Retina (tissue), 1 donor: Measurements from ENCODE around the gene CTNND1.
A peak's percentile ranks its signal among the peaks of the same experiment; 100 is the strongest.
"Not testable (repeated sequence)": the region's sequence is repeated elsewhere in the genome, so short reads cannot be mapped to it uniquely, and the experiment has no call there.

ENCODE experiments used
- DNase-seq: peaks from one replicate; pipeline ENCODE4 v3.0.0-alpha.2; 2016

The CTNND1 gene

GRCh38 chr11:57761301-57762234 is at the start of gene CTNND1:
TSS of gene CTNND1 (plus strand) at chr11:57761802. CDS start at chr11:57791479, 29,677 bp downstream.
- peak; percentile 94 for DNase-seq

DNA sequence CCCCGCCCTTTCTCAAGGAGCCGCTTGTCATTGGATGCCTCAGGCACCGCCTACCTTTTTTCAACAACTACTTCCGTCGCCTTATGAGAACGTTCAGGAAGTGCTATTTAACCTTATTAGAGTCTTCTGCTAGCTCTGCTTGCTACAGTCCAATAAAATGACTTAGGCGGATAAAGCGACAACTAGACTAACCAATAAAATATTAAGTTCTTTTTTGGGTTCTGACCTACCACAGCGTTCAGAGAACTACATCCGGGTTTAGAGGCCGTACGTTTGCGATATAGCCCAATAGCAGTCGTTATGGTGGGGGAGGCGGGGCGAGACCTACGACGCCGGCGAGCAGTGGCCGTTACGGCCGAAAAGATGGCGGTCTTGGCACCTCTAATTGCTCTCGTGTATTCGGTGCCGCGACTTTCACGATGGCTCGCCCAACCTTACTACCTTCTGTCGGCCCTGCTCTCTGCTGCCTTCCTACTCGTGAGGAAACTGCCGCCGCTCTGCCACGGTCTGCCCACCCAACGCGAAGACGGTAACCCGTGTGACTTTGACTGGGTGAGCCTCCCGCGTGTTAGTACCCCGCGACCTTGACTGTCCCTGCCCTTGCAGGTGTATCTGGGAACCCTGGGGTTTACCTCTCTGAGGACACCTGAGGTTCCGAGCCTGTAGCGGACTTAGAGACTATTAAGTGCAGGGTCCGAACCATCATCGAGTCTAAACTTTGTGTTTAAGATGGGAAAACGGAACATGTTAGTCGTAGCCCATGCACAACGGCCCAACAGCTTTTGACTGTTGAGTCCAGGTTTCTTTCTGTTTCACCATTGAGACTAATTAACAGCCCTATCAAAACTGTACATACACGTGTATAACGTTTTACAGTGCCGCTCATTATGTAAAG is 49.1 kb upstream of the CTNND1 start, which contains the start of gene TMX2:
Gene TMX2 (plus strand): TSS at position 338 of the 895 bp plus-strand sequence. CDS start 26 bp downstream, at position 364.
- DNase-seq, result peak; percentile 92

- DNase-seq, result no peak
These were observed 47.8 kb upstream of the CTNND1 start for GRCh38 chr11:57713835-57714234.

DNA sequence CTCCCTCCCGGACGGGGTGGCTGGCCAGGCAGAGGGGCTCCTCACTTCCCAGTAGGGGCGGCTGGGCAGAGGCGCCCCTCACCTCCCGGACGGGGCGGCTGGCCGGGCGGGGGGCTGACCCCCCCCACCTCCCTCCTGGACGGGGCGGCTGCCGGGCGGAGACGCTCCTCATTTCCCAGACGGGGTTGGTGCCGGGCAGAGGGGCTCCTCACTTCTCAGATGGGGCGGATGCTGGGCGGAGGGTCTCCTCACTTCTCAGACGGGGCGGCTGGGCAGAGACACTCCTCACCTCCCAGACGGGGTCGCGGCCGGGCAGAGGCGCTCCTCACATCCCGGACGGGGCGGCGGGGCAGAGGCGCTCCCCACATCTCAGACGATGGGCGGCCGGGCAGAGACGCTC is 44.9 kb upstream of the CTNND1 start:
- not testable (repeated sequence) for DNase-seq

DNA sequence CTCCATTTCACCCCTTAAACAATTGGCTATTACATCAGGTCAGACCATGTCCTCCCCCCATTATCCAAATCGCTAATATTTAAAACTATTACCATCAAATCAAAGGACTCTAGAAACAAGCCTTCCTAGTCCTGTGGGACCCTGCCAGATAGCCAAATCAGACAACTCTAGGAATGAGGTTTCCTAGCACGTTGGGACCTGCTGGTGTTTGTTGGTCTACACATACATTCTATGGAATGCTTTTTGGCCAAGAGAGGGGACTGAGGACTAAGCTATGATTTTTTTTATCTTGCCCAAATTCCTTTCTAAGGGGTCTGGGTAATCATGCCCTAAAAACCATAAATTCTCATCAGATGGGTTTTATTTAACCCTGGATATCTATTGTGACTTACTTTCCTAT is 34.4 kb upstream of the CTNND1 start:
- no peak for DNase-seq

GRCh38 chr11:57728829-57729228 is 32.8 kb upstream of the CTNND1 start:
- no peak for DNase-seq

- no peak for DNase-seq
These were observed 32.1 kb upstream of the CTNND1 start for GRCh38 chr11:57729479-57729878.

DNA sequence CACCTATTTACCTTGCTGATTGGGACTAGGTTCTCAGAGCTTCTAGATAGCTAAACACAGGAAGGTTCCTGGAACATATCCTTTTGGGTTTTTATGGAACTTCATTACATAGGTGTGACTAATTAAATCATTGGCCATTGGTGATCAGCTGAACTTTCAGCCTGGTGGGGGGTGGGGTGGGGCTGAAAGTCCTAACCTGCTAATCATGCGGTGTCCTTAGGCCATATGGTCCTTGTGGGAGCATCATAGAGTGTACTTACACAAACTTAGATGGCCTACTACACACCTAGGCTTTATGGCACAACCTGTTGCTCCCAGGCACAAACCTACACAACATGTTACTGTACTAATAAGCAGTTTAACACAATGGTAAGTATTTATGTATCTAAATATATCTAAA is 28.9 kb upstream of the CTNND1 start:
- no peak for DNase-seq

- no peak for DNase-seq
These were observed 25.8 kb upstream of the CTNND1 start for GRCh38 chr11:57735619-57736298.

DNA sequence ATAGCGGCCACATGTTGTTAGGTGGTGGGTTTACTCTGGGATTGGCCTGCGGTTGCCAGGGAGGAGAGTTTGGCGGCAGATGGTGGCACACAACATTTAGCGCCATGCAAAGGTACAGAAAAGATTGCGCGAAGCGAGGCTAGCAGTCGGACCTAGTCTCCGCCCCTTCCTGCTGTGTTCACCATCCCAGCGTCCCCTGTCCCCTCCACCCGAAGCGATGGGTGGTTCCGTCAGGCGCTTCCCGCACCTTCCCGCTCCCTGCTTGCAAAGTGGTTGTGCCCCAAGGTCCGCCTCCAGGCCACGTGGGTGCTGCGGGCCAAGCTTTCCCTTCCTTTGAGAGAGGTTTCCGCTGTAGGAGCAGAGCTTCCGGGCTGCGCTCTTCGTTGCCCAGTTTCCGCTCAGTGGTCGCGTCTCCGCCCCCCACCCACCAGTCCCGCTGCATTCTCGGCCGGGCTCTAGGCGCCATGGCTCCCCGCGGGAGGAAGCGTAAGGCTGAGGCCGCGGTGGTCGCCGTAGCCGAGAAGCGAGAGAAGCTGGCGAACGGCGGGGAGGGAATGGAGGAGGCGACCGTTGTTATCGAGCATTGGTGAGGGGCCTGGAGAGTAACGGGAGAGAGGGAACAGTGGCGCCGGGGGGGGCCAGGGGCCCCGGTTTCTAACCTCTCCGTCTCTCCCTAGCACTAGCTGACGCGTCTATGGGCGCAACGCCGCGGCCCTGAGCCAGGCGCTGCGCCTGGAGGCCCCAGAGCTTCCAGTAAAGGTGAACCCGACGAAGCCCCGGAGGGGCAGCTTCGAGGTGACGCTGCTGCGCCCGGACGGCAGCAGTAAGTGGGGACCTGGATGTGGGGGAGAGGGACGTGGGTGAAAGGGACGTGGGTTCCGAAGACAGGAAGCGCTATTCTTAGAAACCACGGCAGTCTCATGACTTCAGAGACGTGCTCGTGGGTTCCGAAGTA is 20.2 kb upstream of the CTNND1 start, which contains the start of gene SELENOH:
Gene SELENOH (plus strand): TSS at position 360 of the 955 bp plus-strand sequence. CDS start 105 bp downstream, at position 465.
- peak; percentile 97 for DNase-seq

DNA sequence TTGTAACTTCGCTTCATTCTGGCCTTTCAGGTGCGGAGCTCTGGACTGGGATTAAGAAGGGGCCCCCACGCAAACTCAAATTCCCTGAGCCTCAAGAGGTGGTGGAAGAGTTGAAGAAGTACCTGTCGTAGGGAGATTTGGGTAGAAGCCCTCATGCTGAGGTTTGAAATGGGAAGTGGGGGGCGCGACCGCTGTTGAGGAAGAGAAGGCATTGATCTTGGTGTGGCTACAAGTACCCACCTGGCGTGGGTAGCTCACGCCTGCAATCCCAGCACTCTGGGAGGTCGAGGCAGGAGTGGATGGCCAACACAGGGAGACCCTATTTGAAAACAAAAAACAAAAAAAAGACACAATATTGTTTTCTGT is 19.5 kb upstream of the CTNND1 start:
- DNase-seq, result no peak

DNA sequence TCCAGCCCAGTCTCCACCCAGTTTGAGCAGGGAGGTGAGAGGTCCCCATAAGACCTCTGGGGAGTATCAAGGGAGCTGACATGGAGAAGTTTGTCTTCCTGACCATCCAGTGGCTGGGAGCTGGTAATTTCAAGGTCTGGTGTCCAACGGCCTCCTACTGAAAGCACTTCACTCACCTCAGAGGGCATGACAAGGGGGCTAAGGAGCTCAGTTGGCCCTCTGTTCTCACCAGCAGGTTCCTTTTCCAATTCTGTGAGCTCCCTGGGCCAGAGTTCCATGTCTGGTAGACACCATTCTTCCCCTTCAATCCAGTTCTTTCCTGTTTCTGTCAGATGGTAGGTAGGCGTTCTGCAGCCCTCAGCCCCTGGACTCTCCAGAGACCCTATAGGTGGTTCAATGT is 17.2 kb upstream of the CTNND1 start:
- DNase-seq, result no peak

DNA sequence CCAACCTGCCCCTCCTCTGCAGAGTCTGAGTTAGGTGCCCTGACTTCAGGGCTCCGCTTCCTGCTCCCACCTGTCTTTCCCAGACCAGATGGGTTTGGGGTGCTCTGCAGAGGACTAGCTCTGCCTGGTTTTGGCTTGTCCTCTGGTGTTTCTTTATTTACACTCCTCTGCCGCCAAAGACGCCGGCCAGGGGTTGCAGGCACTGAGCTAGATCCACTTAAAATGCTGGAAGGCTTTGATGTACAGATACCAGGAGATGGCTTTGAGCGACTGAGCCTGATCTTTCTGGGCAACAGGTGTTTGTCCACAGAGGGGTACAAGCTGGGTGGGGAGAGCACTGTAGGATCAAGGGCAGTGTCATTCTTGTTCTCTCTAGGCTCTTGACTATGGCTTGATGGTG is 16.4 kb upstream of the CTNND1 start:
- DNase-seq, result no peak

DNA sequence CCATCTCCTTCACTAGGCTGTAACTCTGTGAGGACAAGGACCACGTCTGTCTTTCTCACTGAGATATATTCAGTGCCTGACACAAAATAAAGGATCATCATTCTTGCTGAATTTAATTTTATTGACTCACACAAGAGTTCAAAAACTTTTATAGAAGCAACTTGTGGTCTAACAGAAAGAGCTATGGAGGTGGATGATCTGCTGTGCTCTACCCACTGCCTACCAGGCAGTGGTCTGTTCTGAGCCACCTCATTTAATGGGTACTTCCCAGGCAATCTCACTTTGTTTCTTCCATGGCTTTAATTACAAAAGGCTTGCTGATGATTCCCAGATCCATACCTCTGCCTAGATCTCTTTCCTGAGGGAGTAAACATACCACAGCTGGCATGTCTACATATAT is 14.7 kb upstream of the CTNND1 start:
- no peak for DNase-seq

DNA sequence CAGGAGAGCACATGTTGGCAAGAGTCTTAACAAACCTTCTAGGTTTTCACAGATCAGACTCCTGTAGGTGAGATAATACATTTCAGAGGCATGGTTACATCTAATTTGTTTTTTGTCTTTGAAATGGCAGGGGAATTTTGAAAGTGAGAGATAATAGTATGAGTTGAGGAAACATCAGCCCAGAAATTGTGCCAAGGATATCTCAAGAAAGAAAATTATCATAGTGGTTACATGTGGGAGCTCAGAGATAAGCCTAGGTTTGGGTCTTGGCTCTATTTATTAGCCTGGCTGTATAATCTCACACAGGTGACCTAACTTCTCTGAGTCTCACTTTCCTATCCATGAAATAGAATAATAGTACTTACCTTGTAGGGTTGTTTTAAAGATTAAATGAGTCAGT is 10.4 kb upstream of the CTNND1 start:
- no peak for DNase-seq

GRCh38 chr11:57751676-57752253 is 9.8 kb upstream of the CTNND1 start, which contains the start of gene BTBD18:
TSS of gene BTBD18 (minus strand) at chr11:57751819. CDS start at chr11:57751188, 631 bp downstream.
- DNase-seq, result no peak

DNA sequence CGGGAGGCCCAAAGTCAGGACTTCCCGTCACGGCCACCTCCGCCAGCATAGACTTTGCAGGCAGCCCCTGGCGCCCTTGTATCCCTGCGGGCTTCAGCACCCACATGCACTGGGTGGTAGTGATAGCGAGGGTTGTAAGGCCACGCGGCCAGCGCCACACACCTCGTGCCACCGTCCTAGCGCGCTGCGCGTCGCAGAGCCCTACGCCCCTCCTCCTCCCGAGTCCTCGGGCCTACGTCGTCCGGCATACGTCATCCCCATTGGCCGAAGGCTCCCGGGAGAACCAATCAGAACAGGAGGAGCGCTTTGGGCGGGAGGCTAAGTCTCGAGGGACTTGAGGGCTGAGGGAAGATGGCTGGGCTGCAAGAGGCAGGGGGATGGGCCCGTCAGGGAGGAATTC is 8.6 kb upstream of the CTNND1 start:
- DNase-seq, result no peak

DNA sequence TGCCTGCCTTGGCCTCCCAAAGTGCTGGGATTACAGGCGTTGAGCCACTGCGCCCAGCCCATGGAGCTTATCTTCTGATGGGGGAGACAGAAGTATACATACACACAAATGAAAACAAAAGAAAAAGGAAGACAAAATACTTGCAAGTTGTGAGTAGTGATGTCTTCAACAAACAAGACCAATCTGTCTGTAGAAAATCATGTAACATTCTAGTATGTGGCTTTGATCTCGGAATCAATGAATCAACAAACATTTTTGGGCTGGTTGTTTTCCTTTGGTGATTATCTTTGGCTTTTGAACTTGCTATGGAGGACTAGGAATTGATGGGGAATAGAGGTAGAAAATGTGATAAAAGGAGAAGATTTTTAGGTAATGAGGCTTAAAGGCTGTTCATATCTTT is 3.4 kb upstream of the CTNND1 start:
- no peak for DNase-seq

DNA sequence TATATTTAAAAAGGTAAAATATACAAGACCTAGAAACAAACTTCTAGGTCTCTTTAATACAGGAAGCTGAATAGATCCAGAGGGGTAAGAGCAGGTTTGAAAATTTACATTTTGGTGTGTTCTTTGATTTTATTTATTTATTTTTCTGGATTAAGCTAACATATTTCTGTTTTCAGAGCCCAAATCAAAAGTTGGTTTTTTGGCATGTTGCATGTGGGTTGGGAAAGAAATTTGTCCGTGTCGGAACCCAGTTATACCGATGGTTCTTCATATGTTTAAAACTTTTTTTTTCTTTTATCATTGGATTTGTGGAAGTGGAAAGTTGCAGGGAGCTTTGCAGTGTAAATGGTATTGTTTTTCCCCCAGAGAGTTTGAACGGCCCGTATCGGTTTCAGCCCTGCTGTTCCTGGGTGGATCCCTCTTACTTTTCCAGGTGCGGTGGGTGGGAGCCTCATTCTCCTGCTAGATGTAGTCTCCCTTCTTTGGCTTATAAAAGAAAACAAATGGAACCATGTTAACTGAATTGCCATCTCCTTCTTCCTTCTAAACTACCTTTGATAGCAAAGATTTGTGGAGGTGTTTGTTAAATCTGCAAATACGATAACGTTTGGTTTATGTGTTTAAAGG is 746 bp downstream of the CTNND1 start:
- peak; percentile 43 for DNase-seq

DNA sequence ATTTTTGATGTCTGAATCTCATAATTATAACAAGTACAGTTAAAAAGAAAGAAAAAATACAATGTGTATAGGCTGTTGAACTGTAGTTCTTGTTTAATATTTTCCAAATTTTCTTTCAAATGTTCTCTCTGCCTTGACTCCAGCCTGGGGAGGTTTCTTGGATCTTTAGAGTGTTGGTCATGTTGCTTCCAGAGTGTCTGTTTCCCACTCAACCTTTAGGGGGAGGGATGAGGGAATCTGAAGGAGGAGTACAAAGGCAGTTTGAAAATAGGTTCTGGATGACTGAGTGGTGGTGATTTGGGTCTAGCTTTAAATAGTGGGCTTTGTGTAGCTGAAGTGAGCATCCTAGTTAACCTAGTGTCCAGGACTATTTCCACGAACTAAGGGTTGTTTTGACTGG is 2.0 kb downstream of the CTNND1 start:
- DNase-seq, result peak; percentile 65

- no peak for DNase-seq
These were observed 2.4 kb downstream of the CTNND1 start for GRCh38 chr11:57764021-57764420.
